ENCODE results near the gene TRIM39.
"Not testable (repeated sequence)": the region's sequence is repeated elsewhere in the genome, so short reads cannot be mapped to it uniquely, and the experiment has no call there.

GRCh38 chr6:30369280-30369679 is 42.6 kb downstream of the TRIM39 start:
- TF ChIP-seq GLI4 (tag by site-specific recombination; IDR thresholded peaks at IDR 0.05); ZNF274 (IDR thresholded peaks at IDR 0.05; ENCODE audit: low read length); ZNF274 (tag by site-specific recombination; IDR thresholded peaks at IDR 0.05; ENCODE audit: borderline replicate concordance); TCF7L2 (IDR thresholded peaks at IDR 0.05; ENCODE audit: borderline replicate concordance, low read depth, low read length); ZEB2 (tag by site-specific recombination; IDR thresholded peaks at IDR 0.05); CTCF (tag by site-specific recombination; IDR thresholded peaks at IDR 0.05); ZNF768 (tag by site-specific recombination; IDR thresholded peaks at IDR 0.05); OVOL3 (tag by site-specific recombination; IDR thresholded peaks at IDR 0.05); REST (tag by site-specific recombination; IDR thresholded peaks at IDR 0.05); ZBTB21 (tag by site-specific recombination; IDR thresholded peaks at IDR 0.05); ZNF830 (tag by site-specific recombination; IDR thresholded peaks at IDR 0.05; ENCODE audit: low read depth); ELK4 (IDR thresholded peaks at IDR 0.05; ENCODE audit: borderline replicate concordance, low read depth, low read length): not testable (repeated sequence)
- TF ChIP-seq, protein P1, sequence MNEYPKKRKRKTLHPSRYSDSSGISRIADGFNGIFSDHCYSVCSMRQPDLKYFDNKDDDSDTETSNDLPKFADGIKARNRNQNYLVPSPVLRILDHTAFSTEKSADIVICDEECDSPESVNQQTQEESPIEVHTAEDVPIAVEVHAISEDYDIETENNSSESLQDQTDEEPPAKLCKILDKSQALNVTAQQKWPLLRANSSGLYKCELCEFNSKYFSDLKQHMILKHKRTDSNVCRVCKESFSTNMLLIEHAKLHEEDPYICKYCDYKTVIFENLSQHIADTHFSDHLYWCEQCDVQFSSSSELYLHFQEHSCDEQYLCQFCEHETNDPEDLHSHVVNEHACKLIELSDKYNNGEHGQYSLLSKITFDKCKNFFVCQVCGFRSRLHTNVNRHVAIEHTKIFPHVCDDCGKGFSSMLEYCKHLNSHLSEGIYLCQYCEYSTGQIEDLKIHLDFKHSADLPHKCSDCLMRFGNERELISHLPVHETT (tag by site-specific recombination; IDR thresholded peaks at IDR 0.05), result not testable (repeated sequence)
- TF ChIP-seq, protein P2, sequence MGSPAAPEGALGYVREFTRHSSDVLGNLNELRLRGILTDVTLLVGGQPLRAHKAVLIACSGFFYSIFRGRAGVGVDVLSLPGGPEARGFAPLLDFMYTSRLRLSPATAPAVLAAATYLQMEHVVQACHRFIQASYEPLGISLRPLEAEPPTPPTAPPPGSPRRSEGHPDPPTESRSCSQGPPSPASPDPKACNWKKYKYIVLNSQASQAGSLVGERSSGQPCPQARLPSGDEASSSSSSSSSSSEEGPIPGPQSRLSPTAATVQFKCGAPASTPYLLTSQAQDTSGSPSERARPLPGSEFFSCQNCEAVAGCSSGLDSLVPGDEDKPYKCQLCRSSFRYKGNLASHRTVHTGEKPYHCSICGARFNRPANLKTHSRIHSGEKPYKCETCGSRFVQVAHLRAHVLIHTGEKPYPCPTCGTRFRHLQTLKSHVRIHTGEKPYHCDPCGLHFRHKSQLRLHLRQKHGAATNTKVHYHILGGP (tag by site-specific recombination; IDR thresholded peaks at IDR 0.05), result not testable (repeated sequence)
